Activated CD4-positive, alpha-beta T cell treated with anti-CD3 and anti-CD28 coated beads, Interleukin-10, Interleukin-2, amounts not matched to agents 100 ng/mL and 50 ng/mL, durations not matched to agents 16 hours and 8 hours (primary cell): ENCODE measurements around the gene CACNA2D2.

ENCODE experiments used
- DNase-seq: peaks from one replicate; pipeline ENCODE4 v3.0.0-alpha.2; 2020

Gene CACNA2D2

DNA sequence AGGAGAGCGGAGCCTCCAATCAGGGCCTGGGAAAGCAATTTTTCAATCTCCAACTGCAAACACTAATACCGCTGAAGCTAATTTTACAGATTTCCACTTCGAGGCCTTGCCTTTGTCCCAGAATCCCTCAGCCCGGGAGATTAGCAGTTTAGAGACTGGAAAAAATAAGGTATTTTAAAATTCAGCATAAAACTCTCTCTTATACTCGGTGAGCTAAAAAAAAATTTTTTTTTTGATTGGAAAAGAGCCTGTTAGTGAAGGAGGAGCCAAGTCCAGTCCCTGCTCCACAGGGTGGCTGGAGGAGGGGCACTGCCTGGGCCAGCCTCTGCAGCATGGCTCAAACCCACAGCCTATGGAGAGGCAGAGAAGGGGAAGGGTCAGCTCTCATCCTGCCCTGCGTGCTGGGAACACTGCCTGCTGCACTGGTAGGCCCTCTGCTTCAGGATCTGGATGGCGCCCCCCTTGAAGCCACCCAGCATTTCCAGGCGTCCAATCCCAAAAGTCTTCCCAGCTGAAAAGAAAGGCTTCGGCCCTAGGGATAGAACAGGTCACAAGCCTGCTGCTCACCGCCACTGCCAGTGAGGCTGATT, 48.9 kb downstream of the CACNA2D2 start:
- no peak for DNase-seq

DNA sequence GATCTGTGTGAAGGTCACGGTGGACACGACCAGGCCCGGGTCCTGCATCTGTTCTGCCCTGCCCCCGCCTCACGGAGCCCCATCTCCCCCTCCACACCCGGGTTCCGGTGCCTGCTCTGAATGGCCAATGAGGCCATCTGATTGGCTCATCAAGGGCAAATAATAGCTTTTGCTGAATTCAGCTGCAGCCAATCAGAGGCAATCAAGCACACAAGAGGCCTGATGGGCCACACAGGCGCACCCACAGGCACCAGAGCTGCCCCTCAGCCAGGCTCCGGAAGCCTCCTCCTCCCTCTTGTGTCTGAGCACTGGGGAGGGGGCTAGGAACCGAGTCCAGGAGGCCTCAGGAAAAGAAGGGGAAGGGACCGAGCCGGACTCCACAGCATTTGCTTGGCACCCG, 49.5 kb downstream of the CACNA2D2 start:
- no peak for DNase-seq

DNA sequence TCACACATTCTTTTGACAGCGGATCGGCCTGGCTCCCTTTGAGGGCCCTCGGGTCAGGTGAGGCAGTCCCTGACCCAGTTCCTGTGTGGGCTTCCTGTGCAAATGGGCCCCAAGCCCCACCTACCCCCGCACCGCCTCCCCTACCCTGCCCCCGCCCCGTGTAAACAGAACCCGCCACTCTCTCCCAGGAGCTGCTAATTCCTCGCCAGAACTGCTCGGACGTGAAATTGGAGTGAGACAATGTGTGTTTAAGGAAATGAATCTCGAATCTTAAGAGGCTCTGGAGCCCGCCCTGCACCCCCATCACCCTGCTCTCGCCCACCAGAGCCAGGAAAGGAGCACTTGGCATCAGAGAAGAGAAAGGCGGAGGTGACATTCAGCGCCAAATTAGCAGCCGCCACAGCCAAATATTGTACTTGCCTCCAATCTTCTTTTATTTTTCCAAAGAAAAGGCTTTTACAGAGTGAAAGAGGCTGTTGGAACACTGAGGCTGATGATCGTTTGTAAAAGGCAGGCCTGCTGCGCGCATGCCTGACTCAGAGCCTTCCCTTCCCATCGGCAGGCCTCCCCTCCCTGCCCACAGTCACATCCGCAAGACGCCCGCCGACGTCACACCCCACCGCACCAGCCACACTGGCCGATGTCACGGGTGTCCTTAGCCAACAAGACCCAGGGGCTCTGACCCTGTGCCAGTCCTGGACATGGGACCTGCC, 53.1 kb downstream of the CACNA2D2 start:
- DNase-seq, result peak; percentile 54

GRCh38 chr3:50448752-50449539, 54.5 kb downstream of the CACNA2D2 start:
- DNase-seq, result no peak

- no peak for DNase-seq
These were observed 56.1 kb downstream of the CACNA2D2 start for GRCh38 chr3:50447290-50447840.

DNA sequence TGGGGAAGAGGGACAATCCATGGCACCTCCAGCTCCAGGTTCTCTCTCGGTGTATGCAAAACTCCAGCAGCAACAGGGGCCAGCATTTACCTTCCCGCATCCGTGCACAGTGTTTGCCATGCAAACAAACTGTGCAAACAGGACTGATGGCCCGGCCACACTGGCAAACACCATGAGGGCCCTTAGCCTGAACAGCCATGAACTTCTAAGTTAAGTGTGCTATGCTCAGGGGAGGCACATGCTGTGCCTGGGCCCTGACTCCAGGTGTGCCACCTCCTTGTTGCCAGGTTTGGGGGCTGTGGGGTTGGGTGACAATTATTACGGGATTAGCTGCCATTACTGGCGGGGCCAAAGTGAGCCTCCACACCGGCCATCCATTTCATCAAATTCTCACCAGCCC, 57.5 kb downstream of the CACNA2D2 start:
- no peak for DNase-seq

GRCh38 chr3:50444782-50445181, 58.7 kb downstream of the CACNA2D2 start:
- DNase-seq, result no peak

DNA sequence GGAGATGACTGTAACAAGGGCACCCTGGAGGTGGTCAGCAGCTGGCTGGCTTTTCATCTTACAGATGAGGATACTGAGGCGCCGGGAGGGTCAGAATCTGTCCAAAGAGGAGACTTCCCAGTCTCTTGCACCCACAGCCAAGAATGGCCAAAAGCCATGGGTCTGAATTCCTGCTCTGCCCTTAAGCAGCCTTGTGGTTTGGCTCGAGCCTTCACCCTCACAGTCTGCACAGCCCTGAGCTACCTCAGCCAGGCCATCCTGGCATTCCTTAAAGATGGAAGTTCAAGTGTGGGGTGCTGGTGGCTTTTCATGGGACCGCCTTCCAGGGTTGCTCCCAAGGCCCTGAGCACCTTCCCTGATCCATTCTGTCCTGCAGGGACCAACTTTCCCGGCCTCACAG, 59.2 kb downstream of the CACNA2D2 start:
- DNase-seq, result no peak

DNA sequence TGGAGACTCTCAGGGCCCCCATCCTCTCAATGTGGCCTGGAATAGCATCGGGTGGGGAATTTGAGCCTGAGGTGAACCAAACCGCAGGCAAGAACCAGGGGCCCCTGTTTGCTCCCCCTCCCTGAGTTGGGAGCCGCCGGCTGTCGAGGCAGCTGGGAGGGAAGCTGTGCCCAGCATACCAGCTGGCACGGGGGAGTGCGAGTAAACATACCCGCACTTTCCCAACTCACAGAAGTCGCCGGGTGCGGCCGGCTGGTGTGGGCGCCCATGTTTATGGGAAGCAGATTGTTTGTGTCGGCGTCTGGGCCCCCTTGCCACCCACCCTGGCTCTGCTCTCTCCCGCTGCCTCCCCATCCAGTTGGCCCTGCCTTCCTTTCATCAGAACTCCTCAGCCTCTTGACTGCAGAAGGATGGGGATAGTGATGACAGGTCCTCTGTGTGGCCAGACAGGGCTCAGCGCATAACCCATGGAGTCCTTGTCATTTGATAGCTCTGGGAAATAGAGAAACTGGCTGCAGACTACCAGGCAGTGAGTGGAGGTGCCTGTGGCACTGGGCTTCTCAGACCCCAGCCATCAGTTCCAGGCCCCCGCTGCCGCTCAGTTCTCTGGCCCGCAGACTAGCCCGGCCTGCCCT, 60.4 kb downstream of the CACNA2D2 start:
- no peak for DNase-seq

- no peak for DNase-seq
These were observed 61.8 kb downstream of the CACNA2D2 start for GRCh38 chr3:50441424-50442217.

DNA sequence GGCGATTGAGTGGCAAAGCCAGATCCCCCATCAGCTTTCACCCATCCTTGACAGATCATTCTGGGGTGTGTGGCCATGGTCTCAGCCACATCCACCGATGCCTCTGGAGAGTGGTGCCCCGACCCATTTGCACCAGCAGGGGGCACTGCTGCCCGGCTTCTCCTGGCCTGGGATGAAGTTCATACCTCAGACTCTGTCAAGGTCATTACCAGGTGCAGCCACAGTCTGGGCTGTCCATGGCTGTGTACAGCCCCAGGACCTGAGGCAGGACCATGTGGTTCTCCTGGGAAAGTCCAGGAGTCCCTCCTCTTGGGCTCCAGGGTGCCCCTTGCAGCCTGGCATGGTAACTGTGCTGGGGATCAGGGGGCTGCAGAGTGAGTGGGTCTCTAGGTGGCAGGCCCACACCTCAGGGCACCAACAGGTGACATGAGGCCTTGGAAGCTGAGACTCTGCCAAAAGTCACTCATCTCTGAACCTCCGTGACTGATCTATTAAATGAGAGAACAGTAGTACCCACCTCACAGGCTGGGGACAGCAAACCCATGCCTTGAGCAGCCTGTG, 67.2 kb downstream of the CACNA2D2 start:
- peak; percentile 80 for DNase-seq

- no peak for DNase-seq
These were observed 67.9 kb downstream of the CACNA2D2 start for GRCh38 chr3:50435371-50436113.

GRCh38 chr3:50433954-50434353, 69.5 kb downstream of the CACNA2D2 start:
- DNase-seq, result no peak

DNA sequence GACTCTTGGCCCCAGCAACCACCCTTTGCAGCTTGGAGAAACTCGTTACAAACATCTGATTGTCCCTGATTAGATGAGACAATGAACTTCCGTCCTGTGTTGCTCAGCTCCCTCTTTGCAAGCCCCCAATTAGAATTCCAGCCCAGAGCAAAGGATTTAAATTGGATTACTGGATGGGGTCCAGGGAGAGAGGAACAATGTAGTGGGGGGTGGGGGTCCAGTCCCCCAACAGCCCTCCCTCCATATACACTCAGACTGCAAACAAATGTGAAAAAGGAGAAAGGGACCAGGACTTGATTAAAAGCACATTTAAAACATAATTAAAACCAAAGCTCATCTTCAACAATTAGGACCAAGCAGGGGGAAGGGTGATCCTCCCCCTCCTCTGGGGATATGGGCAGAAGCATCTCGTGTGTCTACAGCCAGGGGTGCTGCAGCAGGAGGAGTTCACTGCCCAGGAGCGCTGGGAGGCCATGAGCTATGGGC, 72.4 kb downstream of the CACNA2D2 start:
- DNase-seq, result no peak

DNA sequence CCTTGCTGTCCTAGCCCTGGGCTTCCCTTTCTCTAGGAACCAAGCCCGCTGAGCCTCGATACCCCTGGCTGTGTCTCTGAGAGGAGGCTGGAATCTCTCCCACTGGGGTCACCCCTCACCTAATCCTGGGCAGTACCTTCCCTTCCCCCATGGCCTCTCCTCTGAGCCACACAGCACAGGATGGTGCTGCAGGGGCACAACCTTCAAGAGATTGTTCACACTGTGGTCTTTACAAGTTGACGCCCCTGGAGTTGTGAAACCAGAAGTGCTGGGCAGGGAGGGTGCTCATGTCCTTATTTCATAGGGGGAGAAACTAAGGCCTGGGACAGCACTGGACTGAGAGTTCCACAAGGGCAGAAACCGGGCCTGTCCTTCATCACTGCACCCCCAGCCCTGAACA, 73.2 kb downstream of the CACNA2D2 start:
- no peak for DNase-seq

DNA sequence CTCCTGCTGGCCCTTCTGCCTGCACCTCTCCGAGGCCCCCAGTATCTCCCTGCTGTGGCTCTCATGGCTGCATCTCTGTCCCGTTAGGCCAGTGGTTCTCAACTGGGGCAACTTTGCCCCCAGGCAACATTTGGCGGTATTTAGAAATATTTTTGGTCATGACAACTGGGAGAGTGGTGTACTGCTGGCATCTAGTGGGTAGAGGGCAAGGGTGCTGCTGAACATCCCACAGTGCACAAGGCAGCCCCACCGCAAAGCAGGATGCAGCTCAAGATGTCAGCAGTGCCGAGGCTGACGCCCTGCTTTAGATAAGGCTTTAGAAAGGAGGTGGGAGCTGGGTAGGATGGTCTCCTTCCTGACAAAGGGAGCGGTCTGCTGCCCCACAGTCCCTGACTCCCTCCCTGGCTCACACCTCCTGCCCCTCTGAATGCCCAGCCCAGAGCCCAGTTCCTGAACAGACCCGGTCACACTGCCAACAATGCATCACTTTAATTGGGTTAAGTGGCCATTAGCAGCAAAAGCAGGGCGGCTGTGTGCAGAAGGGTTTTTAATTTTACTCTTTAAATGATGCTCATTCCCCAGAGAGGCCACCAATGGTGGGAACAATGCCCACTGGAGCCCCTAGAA, 75.3 kb downstream of the CACNA2D2 start:
- no peak for DNase-seq

DNA sequence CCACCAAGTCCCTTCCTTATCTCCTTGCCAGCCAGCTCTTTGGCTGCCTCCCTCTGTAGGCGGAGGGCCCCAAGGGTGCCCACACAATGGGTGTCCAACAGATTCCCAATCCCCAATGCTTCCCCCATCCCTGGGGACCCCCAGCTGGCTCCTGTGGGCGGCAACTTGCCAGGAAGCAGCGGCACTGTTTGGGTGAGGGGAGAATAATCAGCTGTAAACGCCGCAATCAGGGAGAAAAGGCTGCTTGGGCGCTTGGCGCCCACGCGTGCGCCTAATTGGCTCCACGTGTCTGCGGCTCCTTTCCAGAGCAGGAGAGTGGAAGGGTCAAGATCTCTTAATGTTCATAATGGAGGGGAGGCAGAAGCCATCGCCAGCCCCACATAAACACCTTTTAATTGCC, 76.2 kb downstream of the CACNA2D2 start:
- DNase-seq, result no peak

DNA sequence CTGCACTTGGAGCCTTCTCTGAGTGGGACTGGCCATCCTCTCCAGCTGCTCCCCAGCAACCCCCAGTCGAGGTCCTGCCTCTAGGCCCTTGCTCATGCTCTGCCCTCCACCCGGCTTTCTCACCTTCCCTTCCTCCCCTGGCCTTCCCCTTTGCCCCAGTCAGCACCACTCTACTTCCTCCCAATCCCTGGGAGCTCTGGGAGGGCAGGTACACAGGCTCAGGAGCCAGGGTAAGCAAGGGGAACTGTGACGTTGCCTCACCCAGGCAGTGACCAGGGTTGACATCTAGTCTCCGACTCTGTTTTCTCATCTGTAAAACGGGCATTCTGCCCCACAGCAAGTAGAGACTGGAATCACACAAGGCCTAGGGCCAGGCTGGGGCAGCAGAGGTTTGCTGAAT, 77.5 kb downstream of the CACNA2D2 start:
- DNase-seq, result no peak

DNA sequence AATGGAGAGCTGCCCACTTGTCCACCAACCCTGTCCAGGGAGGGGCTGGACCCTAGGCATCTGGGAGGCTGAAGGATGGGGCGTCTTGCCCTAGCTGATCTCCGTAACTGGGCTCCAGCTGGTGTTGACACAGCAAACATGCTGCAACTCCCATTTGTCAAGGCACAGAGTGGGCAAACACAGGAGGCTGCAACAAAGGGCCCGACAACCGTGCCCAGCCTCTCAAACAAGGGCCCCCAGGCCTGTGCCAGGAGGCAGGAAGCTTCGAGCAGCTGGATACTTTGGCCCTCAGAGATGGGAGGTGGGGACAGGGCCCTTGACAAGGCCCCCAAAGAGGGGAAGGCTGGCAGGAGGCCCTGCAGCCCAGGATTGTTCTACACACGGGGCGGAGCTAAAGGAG, 79.9 kb downstream of the CACNA2D2 start:
- no peak for DNase-seq

DNA sequence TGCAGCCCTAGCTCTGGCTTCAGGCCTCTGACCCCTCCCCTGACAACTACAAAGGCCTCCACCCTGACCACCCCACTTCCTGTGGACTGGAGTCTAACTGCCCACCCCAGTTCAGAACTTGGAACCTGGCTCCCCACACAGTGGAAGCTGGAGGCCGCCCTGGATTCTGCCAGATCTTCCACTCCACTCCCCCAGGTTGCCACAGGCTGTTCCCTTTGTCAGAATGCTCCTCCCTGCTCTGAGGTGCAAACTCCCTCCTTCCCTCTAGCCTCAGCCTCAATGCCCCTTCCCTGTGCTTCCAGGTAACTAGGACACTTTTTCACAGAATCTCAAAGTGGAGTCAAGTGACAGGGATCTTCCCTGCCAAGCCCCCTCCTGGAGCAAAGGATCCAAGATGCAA, 81.3 kb downstream of the CACNA2D2 start:
- no peak for DNase-seq
